Measurements from ENCODE around the gene MED15.

Gene MED15

GRCh38 chr22:20525048-20525447 is 17.6 kb downstream of the MED15 start:
- Histone ChIP-seq H3K27ac (ENCODE audit: low read depth, low read length) (no peak overlapping the region), H3K9ac (ENCODE audit: low read depth, low read length) (no peak overlapping the region), H3K9me3 (ENCODE audit: insufficient read depth, low read depth, low read length) (no peaks in the 10 kb centered on the region), H3K27me3 (ENCODE audit: insufficient read depth, low read length) (no peaks in the 10 kb centered on the region), H3K36me3 (ENCODE audit: insufficient read depth, low read length) (peaks cover 22% of the 10 kb centered on the region), H3K4me1 (ENCODE audit: insufficient read depth, low read length) (peaks cover 22% of the 10 kb centered on the region; the same call in 1 of the 2 replicates), H3K4me3 (ENCODE audit: low read length) (no peak overlapping the region)
- 94% methylated on average over 7 of the region's 7 CpGs for WGBS

GRCh38 chr22:20526305-20526627 is 18.9 kb downstream of the MED15 start:
- H3K9ac ChIP-seq (ENCODE audit: low read depth, low read length): no peak overlapping the region
- H3K9me3 ChIP-seq (ENCODE audit: insufficient read depth, low read depth, low read length): no peaks in the 10 kb centered on the region
- H3K27me3 ChIP-seq (ENCODE audit: insufficient read depth, low read length): no peaks in the 10 kb centered on the region
- peaks cover 15% of the 10 kb centered on the region for H3K36me3 ChIP-seq (ENCODE audit: insufficient read depth, low read length)
- 93% methylated on average over 4 of the region's 4 CpGs for WGBS
- H3K4me3 ChIP-seq (ENCODE audit: low read length): no peak overlapping the region
- no peak overlapping the region for H3K27ac ChIP-seq (ENCODE audit: low read depth, low read length)
- H3K4me1 ChIP-seq (ENCODE audit: insufficient read depth, low read length): peaks cover 34% of the 10 kb centered on the region; the same call in 1 of the 2 replicates

- Histone ChIP-seq H3K27ac (ENCODE audit: low read depth, low read length) (no peak overlapping the region), H3K27me3 (ENCODE audit: insufficient read depth, low read length) (no peaks in the 10 kb centered on the region), H3K36me3 (ENCODE audit: insufficient read depth, low read length) (peaks cover 15% of the 10 kb centered on the region), H3K4me3 (ENCODE audit: low read length) (no peak overlapping the region), H3K9me3 (ENCODE audit: insufficient read depth, low read depth, low read length) (no peaks in the 10 kb centered on the region), H3K4me1 (ENCODE audit: insufficient read depth, low read length) (peaks cover 39% of the 10 kb centered on the region; the same call in 1 of the 2 replicates), H3K9ac (ENCODE audit: low read depth, low read length) (no peak overlapping the region)
- WGBS: 85% methylated on average over 6 of the region's 6 CpGs
These were observed 19.4 kb downstream of the MED15 start for GRCh38 chr22:20526628-20527355.

GRCh38 chr22:20528405-20528978 is 21.1 kb downstream of the MED15 start:
- H3K27ac ChIP-seq (ENCODE audit: low read depth, low read length): no peak overlapping the region
- peaks cover 43% of the 10 kb centered on the region; the same call in 1 of the 2 replicates for H3K4me1 ChIP-seq (ENCODE audit: insufficient read depth, low read length)
- 96% methylated on average over 7 of the region's 7 CpGs for WGBS
- H3K36me3 ChIP-seq (ENCODE audit: insufficient read depth, low read length): peaks cover 10% of the 10 kb centered on the region
- no peaks in the 10 kb centered on the region for H3K9me3 ChIP-seq (ENCODE audit: insufficient read depth, low read depth, low read length)
- no peak overlapping the region for H3K9ac ChIP-seq (ENCODE audit: low read depth, low read length)
- no peaks in the 10 kb centered on the region for H3K27me3 ChIP-seq (ENCODE audit: insufficient read depth, low read length)
- no peak overlapping the region for H3K4me3 ChIP-seq (ENCODE audit: low read length)

DNA sequence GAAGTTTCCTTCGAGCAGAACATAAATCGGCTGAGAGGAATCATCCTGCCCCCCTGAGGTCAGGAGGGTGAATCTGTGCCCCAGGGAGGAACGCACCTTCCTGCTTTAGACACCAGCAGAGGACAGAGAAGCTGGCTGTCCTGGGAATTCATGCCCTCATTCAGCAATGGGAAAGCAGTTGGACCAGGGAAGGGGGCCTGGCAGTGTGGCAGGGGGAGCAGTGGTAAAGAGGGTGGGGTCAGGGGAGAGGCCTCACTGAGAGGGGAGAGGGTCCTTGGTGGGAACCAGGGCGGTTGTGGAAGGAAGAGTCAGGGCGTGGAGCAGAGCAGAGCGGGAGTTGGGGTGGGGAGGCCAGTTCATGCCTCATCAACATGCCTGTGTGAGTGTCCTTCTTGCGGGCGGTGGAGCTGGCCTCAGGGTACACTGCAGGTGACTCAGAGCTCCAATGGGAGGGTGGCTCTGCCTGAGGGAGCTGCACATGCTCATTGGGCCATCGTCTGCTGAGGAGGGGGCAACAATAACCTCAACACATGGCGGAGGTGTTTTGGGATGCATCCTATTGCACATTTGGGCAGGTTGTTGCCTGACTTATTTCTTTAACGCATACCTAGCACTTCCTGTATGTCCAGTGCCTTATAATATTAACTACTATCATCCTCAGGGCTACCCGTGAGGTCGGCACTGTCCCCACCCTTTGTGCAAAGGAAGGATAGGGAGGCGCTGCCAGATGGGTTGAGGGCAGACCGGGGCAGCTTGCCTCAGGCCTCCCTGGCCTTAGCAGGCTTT is 23.2 kb downstream of the MED15 start:
- Histone ChIP-seq H3K9me3 (ENCODE audit: insufficient read depth, low read depth, low read length) (no peaks in the 10 kb centered on the region), H3K9ac (ENCODE audit: low read depth, low read length) (no peak overlapping the region; the same call in 1 of the 2 replicates), H3K27ac (ENCODE audit: low read depth, low read length) (peak overlapping the region; percentile 16; the same call in 1 of the 2 replicates), H3K27me3 (ENCODE audit: insufficient read depth, low read length) (no peaks in the 10 kb centered on the region), H3K36me3 (ENCODE audit: insufficient read depth, low read length) (peaks cover 14% of the 10 kb centered on the region), H3K4me3 (ENCODE audit: low read length) (no peak overlapping the region), H3K4me1 (ENCODE audit: insufficient read depth, low read length) (peaks cover 36% of the 10 kb centered on the region; the same call in 1 of the 2 replicates)
- WGBS: 79% methylated on average over 15 of the region's 15 CpGs

DNA sequence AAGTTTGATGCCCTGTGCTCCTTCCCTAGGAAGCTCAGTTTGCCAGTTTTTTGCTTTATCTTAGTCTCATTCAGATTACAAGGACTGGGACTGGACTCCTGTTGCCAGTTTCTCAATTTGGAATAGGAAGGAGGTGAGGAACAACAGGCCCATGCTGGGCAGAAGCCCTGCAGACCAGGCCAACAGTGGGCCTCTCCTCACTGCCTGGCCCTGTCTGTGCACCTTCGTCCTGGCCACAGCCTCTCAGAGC is 23.7 kb downstream of the MED15 start:
- Histone ChIP-seq H3K4me3 (ENCODE audit: low read length) (no peak overlapping the region), H3K9ac (ENCODE audit: low read depth, low read length) (no peak overlapping the region), H3K27ac (ENCODE audit: low read depth, low read length) (0 out of 2 replicates have a peak overlapping the region, but pooled peaks have one; percentile 14), H3K36me3 (ENCODE audit: insufficient read depth, low read length) (peaks cover 14% of the 10 kb centered on the region), H3K9me3 (ENCODE audit: insufficient read depth, low read depth, low read length) (no peaks in the 10 kb centered on the region), H3K4me1 (ENCODE audit: insufficient read depth, low read length) (peaks cover 34% of the 10 kb centered on the region; the same call in 1 of the 2 replicates), H3K27me3 (ENCODE audit: insufficient read depth, low read length) (no peaks in the 10 kb centered on the region)
- 33% methylated on average over 1 of the region's 1 CpG for WGBS

DNA sequence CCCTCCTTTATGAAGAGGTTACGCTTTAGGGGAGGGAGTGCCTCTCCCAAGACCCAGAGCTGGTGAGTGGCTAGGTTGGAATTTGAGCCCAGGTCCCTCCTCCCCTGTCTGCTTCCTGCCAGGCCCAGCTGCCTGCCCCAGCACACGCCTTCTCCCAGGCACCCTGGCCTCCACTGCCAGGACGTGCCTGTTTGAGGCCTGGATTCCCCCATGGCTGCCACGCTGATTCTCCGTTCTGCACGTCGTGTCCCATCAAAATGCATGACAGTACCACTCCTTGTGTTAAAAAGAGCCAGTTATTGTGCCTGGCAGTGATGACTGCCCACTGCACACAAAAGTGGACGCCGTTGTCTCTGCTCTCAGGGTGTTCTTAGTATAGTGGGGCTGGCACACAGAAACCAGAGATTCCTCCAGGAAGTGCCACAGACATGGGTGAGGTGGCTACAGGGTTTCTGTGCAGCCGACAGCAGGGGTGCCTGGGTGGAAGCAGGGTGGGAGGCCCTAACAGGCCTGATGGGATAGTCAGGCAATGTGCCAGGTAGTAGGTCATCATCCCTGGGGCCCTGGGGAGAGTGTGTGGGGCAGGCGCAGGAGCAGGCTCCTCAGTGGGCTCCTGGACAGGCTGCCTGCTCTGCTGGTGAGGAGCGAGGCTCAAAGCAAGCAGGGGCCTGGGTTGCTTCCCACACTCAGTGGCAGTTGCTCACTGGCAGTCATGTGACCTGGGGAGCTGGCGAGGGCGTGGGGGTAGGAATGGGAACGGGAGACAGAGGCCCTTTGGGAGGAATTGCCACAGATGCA is 24.2 kb downstream of the MED15 start:
- H3K4me3 ChIP-seq (ENCODE audit: low read length): no peak overlapping the region
- no peaks in the 10 kb centered on the region for H3K27me3 ChIP-seq (ENCODE audit: insufficient read depth, low read length)
- H3K9ac ChIP-seq (ENCODE audit: low read depth, low read length): no peak overlapping the region
- peak overlapping the region; percentile 17; the same call in 1 of the 2 replicates for H3K27ac ChIP-seq (ENCODE audit: low read depth, low read length)
- no peaks in the 10 kb centered on the region for H3K9me3 ChIP-seq (ENCODE audit: insufficient read depth, low read depth, low read length)
- H3K4me1 ChIP-seq (ENCODE audit: insufficient read depth, low read length): peaks cover 29% of the 10 kb centered on the region; the same call in 1 of the 2 replicates
- H3K36me3 ChIP-seq (ENCODE audit: insufficient read depth, low read length): peaks cover 14% of the 10 kb centered on the region
- 81% methylated on average over 15 of the region's 15 CpGs for WGBS

GRCh38 chr22:20532256-20532993 is 25.0 kb downstream of the MED15 start:
- 0 out of 2 replicates have a peak overlapping the region, but pooled peaks have one; percentile 31 for H3K27ac ChIP-seq (ENCODE audit: low read depth, low read length)
- peaks cover 17% of the 10 kb centered on the region for H3K36me3 ChIP-seq (ENCODE audit: insufficient read depth, low read length)
- 90% methylated on average over 10 of the region's 10 CpGs for WGBS
- no peak overlapping the region for H3K4me3 ChIP-seq (ENCODE audit: low read length)
- no peaks in the 10 kb centered on the region for H3K27me3 ChIP-seq (ENCODE audit: insufficient read depth, low read length)
- H3K9ac ChIP-seq (ENCODE audit: low read depth, low read length): peak overlapping the region; percentile 53; the same call in 1 of the 2 replicates
- H3K4me1 ChIP-seq (ENCODE audit: insufficient read depth, low read length): peaks cover 29% of the 10 kb centered on the region; the same call in 1 of the 2 replicates
- no peaks in the 10 kb centered on the region for H3K9me3 ChIP-seq (ENCODE audit: insufficient read depth, low read depth, low read length)

DNA sequence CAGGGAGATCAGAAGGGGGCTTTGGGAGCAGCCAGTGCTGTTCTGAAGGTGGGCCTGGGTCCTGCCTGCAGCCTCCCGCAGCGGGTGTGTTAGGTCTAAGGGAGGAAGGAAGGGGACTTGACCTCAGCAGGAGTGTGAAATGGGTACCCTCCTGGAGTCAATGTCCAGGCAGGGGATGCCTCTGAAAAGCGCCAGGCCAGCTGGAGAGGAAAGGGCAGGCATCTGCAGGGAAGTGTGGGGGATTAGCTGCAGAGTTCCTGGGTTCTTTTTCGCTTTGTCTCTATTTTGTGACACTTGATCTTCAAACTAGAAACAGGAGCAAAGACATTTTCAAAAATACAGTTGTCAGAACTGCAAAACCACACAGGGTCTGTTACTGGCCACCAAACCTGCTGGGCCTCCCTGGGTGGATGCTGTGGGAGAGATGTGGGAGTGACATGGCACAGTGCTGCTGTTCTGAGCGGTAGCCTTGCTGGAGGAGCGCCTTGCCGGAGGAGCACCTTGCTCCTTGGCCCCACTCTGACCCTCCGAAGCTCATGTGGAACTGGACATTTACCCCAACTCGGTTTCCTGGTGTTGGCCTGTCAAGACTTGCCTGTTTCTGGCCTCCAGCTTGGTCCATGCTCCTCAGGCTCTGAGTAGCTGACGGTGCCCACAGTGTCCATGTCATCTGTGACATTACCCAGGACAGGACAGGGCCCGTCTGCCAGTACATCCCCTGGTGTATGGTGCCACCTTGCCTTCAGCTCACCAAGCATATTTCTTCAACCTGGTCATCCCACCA is 25.9 kb downstream of the MED15 start:
- Histone ChIP-seq H3K4me3 (ENCODE audit: low read length) (no peak overlapping the region), H3K27ac (ENCODE audit: low read depth, low read length) (no peak overlapping the region), H3K4me1 (ENCODE audit: insufficient read depth, low read length) (peaks cover 29% of the 10 kb centered on the region; the same call in 1 of the 2 replicates), H3K9me3 (ENCODE audit: insufficient read depth, low read depth, low read length) (no peaks in the 10 kb centered on the region), H3K27me3 (ENCODE audit: insufficient read depth, low read length) (no peaks in the 10 kb centered on the region), H3K36me3 (ENCODE audit: insufficient read depth, low read length) (peaks cover 19% of the 10 kb centered on the region), H3K9ac (ENCODE audit: low read depth, low read length) (peak overlapping the region; percentile 53; the same call in 1 of the 2 replicates)
- 95% methylated on average over 11 of the region's 11 CpGs for WGBS

DNA sequence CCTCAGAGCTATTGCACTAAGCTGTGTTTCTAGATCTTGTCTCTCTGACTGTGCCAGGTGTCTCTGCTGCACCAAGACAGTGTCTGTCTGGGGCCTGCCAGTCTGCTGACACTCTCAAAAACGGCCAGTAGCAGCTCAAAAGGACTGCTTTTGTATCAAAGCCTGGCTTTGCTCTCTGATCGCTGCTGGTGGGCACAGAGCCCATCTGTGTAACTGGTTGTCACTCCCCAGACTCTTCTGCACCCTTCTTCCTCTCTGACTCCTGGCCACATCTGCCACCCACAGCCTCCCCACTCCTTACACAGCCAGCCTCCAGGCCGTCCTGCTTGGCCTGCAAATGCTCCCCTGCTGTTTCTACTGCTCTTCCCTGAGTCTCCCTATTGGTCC is 26.5 kb downstream of the MED15 start:
- Histone ChIP-seq H3K27me3 (ENCODE audit: insufficient read depth, low read length) (no peaks in the 10 kb centered on the region), H3K9me3 (ENCODE audit: insufficient read depth, low read depth, low read length) (no peaks in the 10 kb centered on the region), H3K27ac (ENCODE audit: low read depth, low read length) (no peak overlapping the region), H3K36me3 (ENCODE audit: insufficient read depth, low read length) (peaks cover 18% of the 10 kb centered on the region), H3K9ac (ENCODE audit: low read depth, low read length) (no peak overlapping the region), H3K4me3 (ENCODE audit: low read length) (no peak overlapping the region), H3K4me1 (ENCODE audit: insufficient read depth, low read length) (peaks cover 29% of the 10 kb centered on the region; the same call in 1 of the 2 replicates)
- WGBS: 87% methylated on average over 3 of the region's 3 CpGs

Data from HUES64 (cell line).